ENCODE data around the gene FAM227A.

Gene FAM227A

GRCh38 chr22:38700789-38701628 lies 44.8 kb upstream of the FAM227A start, which contains the start of gene JOSD1 (continued):
- TF ChIP-seq ZNF148 (tag by site-specific recombination; IDR thresholded peaks at IDR 0.05; ENCODE audit: borderline replicate concordance) (peak; percentile 56; the same call in 1 of the 2 replicates), ZNF416 (tag by site-specific recombination; IDR thresholded peaks at IDR 0.05) (0 out of 2 replicates have a peak, but pooled peaks have one; percentile 41), ZNF692 (tag by site-specific recombination; IDR thresholded peaks at IDR 0.05) (peak; percentile 96), ZNF670 (tag by site-specific recombination; IDR thresholded peaks at IDR 0.05; ENCODE audit: low read depth) (no peak), ZSCAN23 (tag by site-specific recombination; IDR thresholded peaks at IDR 0.05) (peak; percentile 95), KLF17 (tag by site-specific recombination; IDR thresholded peaks at IDR 0.05) (peak; percentile 99), SCRT1 (tag by site-specific recombination; IDR thresholded peaks at IDR 0.05; ENCODE audit: borderline replicate concordance) (peak; percentile 66), ZIC2 (tag by site-specific recombination; IDR thresholded peaks at IDR 0.05) (peak; percentile 86), TSHZ1 (tag by site-specific recombination; IDR thresholded peaks at IDR 0.05; ENCODE audit: borderline replicate concordance) (peak; percentile 80), ZBTB48 (tag by site-specific recombination; IDR thresholded peaks at IDR 0.05) (peak; percentile 98), ZSCAN30 (tag by site-specific recombination; IDR thresholded peaks at IDR 0.05) (peak; percentile 72), ZNF391 (tag by site-specific recombination; IDR thresholded peaks at IDR 0.05; ENCODE audit: borderline replicate concordance, low read depth) (peak; percentile 78), INSM2 (tag by site-specific recombination; IDR thresholded peaks at IDR 0.05) (peak; percentile 45), REST (tag by site-specific recombination; IDR thresholded peaks at IDR 0.05) (peak; percentile 41; the same call in 1 of the 2 replicates), ZSCAN4 (tag by site-specific recombination; IDR thresholded peaks at IDR 0.05) (no peak), HIC1 (tag by site-specific recombination; IDR thresholded peaks at IDR 0.05) (peak; percentile 71), ZFP69B (tag by site-specific recombination; IDR thresholded peaks at IDR 0.05) (peak; percentile 94), ZNF404 (tag by site-specific recombination; IDR thresholded peaks at IDR 0.05) (no peak), GLIS1 (tag by site-specific recombination; IDR thresholded peaks at IDR 0.05) (peak; percentile 98), ZNF664 (tag by site-specific recombination; IDR thresholded peaks at IDR 0.05) (no peak)

All from HEK293 (cell line).